ENCODE results near the gene GIPC1. TPM values are rescaled to one million over a fixed set of nuclear protein-coding genes. Genes with fewer than 3 reads are reported as not detected.

Gene GIPC1
- total RNA-seq, 4 donors from 2014 or later = 135 to 217 (median 164) TPM

DNA sequence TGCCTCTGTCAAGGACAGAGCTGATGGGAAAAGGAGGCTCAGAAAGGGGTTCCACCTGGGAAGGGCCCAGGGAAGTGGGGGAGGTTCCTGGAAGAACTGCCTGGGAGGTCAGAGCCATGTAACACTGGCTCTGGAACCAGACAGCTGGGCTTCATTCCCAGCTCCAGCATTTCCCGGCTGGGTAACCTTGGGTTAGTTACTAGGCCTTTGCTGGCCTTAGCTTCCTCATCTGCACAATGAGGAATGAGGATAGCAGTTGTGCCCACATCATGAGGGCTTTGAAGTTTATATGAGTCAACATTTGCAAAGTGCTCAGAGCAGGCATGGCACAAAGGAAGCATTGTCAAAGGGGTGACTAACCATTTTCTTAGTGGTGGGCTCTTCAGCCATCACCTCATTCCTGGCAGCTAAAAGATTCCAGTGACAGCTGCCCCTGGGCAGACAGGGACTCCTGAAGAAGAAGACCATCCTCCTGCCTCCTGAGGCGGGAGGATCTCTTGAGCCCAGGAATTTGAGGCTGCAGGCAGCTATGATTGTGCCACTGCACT, 24.0 kb upstream of the GIPC1 start:
- DNase-seq (ENCODE audit: low spot score in 2 of 2) = no peak
- WGBS, 2 donors = 50 to 54% methylated on average over 2 of the region's 2 CpGs

GRCh38 chr19:14519245-14519859, 23.4 kb upstream of the GIPC1 start:
- TF ChIP-seq, protein P1, sequence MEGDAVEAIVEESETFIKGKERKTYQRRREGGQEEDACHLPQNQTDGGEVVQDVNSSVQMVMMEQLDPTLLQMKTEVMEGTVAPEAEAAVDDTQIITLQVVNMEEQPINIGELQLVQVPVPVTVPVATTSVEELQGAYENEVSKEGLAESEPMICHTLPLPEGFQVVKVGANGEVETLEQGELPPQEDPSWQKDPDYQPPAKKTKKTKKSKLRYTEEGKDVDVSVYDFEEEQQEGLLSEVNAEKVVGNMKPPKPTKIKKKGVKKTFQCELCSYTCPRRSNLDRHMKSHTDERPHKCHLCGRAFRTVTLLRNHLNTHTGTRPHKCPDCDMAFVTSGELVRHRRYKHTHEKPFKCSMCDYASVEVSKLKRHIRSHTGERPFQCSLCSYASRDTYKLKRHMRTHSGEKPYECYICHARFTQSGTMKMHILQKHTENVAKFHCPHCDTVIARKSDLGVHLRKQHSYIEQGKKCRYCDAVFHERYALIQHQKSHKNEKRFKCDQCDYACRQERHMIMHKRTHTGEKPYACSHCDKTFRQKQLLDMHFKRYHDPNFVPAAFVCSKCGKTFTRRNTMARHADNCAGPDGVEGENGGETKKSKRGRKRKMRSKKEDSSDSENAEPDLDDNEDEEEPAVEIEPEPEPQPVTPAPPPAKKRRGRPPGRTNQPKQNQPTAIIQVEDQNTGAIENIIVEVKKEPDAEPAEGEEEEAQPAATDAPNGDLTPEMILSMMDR (IDR thresholded peaks at IDR 0.05) = no peak
- TF ChIP-seq POLR2A (IDR thresholded peaks at IDR 0.05) = no peak
- DNase-seq (ENCODE audit: low spot score in 2 of 2) = no peak
- intact Hi-C loops (cut with DNase I; ENCODE audit: low total_unique reads) = no loop called here
- WGBS, 2 donors = 76 to 78% methylated on average over 22 of the region's 22 CpGs
- no peak overlapping the region for H3K4me3 ChIP-seq (ENCODE audit: low read depth, poor library complexity, severe bottlenecking)

More for the DNA sequence above, 24.0 kb upstream of the GIPC1 start:
- intact Hi-C loops (cut with DNase I; ENCODE audit: low total_unique reads) = no loop called here
- TF ChIP-seq, protein P1 (IDR thresholded peaks at IDR 0.05) = peak in 1 of 3 donors; percentile 8
- TF ChIP-seq POLR2A (IDR thresholded peaks at IDR 0.05) = no peak
- H3K4me3 ChIP-seq (ENCODE audit: low read depth, poor library complexity, severe bottlenecking) = no peak overlapping the region

- peak within 1 kb of the TSS; percentile 80 for H3K4me3 ChIP-seq (ENCODE audit: low read depth, poor library complexity, severe bottlenecking)
- intact Hi-C loops (cut with DNase I; ENCODE audit: low total_unique reads) = no loop called here
- 0 to 1% methylated on average over 5 to 24 of the region's 82 CpGs for WGBS, 2 donors
- TF ChIP-seq, protein P1 (IDR thresholded peaks at IDR 0.05) = no peak
- peak in 1 of 2 donors; percentile 92 for TF ChIP-seq POLR2A (IDR thresholded peaks at IDR 0.05)
- peak in 1 of 2 donors; percentile 96 for DNase-seq (ENCODE audit: low spot score in 2 of 2)
Observed at GRCh38 chr19:14517840-14518505, 22.0 kb upstream of the GIPC1 start, which contains the start of gene DNAJB1. Gene DNAJB1, minus strand, starts transcription at chr19:14518397. Its CDS starts 48 bp downstream, at chr19:14518349.

GRCh38 chr19:14517446-14517839, 21.5 kb upstream of the GIPC1 start:
- WGBS, 2 donors = 0 to 1% methylated on average over 20 to 27 of the region's 32 CpGs
- no peak for DNase-seq (ENCODE audit: low spot score in 2 of 2)
- peak overlapping the region; percentile 80 for H3K4me3 ChIP-seq (ENCODE audit: low read depth, poor library complexity, severe bottlenecking)
- TF ChIP-seq, protein P1 (IDR thresholded peaks at IDR 0.05) = no peak
- no peak for TF ChIP-seq POLR2A (IDR thresholded peaks at IDR 0.05)
- intact Hi-C loops (cut with DNase I; ENCODE audit: low total_unique reads) = no loop called here

DNA sequence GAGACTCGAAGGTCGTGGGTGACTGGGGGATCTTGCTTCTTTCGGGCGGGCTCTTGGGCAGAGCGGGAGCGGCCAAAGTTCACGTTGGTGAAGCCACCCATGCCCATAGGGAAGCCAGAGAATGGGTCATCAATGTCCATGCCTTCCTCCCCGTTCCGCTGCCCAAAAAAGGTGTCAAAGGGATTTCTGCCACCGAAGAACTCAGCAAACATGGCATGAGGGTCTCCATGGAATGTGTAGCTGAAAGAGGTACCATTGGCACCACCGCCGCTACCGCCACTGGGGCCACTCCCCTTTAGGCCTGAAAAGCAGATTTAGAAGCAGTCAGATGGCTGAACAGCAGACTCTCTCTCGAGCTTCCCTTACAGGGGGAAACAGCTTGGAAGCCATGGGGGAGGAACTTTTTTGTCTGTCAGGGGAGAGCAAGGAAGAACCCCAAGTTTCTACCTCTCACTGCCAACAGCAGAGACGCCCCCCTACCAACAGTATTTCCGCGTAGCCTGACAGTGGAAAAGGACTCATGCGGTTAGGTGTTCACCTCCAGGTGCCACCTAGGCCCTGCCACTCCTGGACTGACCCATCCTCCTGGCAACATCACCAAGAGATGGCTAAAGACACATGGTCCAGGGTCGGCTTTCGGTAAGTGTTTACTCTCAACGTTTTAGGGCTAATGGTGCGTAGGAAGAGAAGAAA, 21.0 kb upstream of the GIPC1 start:
- intact Hi-C loops (cut with DNase I; ENCODE audit: low total_unique reads) = no loop called here
- WGBS, 2 donors = 14 to 21% methylated on average over 21 of the region's 22 CpGs
- H3K4me3 ChIP-seq (ENCODE audit: low read depth, poor library complexity, severe bottlenecking) = peak overlapping the region; percentile 80
- DNase-seq (ENCODE audit: low spot score in 2 of 2) = no peak
- TF ChIP-seq, protein P1 (IDR thresholded peaks at IDR 0.05) = no peak
- no peak for TF ChIP-seq POLR2A (IDR thresholded peaks at IDR 0.05)

Measured in lower leg skin (tissue), 4 donors.